HG03095 (cell line): Measurements from ENCODE around the gene CCDC40.

Source experiments
- ATAC-seq: cut with Tn5 transposase; IDR thresholded peaks from one replicate; pipeline ENCODE4 v1.9.1; 2021; ENCODE audit warnings: moderate library complexity; ENCODE audit not compliant: unreplicated experiment

The CCDC40 gene

DNA sequence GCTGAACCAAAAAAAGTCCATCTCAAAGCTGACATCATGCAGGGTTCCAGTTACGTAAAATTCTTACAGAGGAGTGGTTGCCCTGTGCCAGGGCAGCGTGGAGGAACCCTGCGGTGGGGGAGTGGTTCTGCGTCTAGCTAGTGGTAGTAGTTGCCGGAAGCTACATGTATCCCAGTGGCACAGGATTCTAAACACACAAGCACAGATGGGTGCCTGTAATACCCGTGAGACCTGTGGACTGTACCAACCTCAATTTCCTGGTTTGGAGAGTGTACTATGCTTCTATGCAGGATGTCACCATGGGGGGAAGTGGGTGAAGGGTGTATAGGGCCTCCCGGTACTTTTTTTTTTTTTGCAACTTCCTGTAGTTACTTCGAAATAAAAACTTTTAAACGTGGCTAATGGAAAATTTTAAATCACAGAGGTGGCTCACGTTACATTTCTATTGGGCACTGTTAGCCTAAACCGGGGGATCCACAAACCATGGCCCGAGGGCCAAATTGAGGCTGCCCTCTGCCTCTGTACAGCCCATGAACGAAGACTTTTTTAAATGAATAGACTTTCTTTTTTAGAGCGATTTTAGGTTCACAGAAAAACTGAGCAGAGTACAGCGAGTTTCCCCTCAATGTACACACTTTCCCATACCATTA lies 39.3 kb upstream of the CCDC40 start:
- no peak for ATAC-seq

DNA sequence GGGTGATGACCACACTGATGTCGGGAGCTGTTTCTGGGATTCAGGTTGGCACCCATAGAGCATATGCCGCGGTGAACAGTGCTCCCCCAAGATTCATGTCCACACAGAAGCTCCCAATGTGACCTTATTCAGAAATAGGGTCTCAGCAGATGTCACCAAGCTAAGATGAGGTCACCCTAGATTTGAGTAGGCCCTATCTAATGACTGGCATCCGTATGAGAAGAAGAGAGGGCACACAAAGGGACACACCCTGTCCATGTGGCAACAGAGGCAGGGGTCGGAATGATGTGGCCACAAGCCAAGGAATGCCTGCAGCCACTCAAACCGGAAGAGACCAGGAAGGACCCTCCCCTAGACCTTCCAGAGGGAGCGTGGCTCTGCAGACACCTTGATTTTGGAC lies 36.3 kb upstream of the CCDC40 start:
- no peak for ATAC-seq

DNA sequence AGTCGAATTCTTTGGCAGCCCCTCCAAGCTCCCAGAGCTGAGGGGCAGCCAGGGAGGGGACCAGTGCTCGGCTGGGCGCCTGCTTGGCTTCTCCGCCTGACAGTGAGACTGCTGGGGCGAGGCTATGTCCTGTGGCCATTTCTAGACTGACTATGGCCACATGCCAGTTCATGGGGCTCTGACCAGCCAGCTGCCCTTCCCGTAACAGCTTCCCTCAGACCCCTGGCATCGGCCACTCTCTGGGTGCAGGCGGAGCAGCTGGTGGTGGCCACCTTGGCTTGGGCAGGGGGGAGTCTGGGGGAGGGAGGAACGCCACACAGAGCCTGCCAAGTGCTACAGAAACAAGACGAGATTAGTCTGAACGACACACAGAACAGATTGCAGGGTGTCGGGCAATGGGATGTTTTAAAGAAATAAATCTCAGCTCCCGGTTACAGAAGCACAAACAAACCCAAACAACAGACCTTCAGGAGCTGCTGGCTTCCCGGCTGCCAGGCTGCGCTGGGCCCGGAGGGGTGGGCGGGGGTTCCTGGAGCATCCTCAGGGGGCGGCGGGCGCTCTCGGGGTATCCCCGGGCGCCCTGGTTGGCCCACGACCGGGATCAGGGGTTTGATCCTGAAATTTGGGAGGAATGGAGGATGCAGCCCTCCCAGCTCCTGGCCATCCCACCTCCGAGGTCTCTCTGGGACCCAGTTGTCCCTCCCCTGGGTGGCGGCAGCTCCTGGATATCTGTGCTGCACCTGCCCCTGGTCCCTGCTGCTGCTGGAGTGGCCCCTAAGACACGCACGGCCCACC lies 35.3 kb upstream of the CCDC40 start:
- ATAC-seq, result no peak

DNA sequence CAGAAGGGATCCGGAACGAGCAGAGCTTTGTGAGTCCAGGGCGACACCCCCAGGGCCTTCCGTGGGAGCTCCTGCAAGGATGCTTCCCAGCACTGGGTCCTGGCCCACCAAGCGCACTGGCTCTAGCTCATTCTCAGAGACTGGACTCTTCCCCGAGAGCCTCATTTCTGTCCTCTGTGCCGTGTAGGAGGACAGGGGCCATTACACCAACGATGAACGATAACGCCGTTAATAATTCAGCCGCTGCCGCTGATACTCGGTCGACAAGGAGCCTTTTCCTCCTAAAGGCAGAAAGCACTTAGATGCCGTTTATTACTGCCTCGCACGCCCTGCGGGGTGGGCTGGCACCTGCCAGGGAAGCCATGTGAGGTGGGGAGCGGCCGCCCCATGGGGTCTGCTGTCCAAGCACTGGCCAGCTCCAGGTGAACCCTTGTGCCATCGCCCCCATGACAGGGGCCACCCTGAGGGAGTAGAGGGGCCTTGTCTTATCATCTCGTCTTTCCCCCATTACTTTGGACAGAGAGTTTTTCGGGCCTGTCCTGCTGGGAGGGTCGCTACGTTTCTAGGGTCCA lies 34.3 kb upstream of the CCDC40 start:
- no peak for ATAC-seq

DNA sequence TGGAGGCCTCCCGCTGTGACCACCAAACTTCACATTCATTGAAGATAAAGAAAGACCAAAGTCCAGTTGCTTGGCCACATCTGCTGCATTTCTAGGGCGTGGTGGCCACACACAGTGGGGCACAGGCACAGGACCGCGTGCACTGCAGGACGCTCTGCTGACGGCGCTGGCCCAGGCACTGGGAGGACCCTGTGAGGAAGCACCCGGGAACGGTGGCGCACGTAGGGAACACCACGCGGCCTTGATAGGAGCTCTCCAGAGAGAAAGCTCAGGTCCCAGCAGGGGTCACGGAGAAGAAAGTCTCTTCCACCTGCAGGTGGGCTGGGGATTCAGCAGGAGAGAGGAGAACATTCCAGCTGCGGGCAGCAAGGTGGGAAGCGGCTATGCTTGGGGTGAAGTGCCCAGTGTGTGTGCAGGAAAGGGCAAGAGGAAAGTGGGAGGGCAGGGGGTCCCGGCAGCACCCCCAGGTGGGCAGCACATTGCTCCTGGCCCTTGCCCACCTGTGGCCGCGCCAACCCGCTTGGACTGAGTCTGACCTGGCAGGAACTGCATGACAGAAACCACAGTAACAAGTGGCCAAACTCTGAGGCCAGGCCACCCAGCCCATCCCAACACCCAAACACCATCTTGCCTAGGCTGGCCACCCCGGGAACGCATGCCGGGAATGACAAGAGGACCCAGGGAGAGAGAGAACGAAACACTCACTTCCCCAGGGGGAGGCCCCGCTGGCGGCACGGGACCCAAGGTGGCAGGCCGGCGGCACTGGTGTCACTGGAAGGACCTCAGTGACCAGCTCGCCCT lies 33.6 kb upstream of the CCDC40 start:
- ATAC-seq, result no peak

DNA sequence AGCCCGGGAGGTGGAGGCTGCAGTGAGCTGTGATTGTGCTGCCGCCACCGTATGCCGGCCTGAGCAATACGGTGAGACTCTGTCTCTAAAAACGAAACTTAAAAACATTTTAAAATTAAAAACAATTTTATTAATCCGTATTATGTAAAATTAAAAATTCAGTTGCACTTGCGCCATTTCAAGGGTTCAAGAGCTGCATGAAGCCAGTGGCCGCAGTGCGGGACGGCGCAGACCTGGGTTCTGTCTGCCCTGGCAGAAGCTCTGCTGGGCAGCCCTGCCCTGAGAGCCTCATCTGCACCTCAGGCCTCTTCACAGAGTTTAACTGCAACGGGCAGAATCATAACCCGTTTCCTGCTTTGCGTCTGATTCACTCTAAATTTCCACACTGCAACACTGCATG lies 32.5 kb upstream of the CCDC40 start:
- no peak for ATAC-seq

DNA sequence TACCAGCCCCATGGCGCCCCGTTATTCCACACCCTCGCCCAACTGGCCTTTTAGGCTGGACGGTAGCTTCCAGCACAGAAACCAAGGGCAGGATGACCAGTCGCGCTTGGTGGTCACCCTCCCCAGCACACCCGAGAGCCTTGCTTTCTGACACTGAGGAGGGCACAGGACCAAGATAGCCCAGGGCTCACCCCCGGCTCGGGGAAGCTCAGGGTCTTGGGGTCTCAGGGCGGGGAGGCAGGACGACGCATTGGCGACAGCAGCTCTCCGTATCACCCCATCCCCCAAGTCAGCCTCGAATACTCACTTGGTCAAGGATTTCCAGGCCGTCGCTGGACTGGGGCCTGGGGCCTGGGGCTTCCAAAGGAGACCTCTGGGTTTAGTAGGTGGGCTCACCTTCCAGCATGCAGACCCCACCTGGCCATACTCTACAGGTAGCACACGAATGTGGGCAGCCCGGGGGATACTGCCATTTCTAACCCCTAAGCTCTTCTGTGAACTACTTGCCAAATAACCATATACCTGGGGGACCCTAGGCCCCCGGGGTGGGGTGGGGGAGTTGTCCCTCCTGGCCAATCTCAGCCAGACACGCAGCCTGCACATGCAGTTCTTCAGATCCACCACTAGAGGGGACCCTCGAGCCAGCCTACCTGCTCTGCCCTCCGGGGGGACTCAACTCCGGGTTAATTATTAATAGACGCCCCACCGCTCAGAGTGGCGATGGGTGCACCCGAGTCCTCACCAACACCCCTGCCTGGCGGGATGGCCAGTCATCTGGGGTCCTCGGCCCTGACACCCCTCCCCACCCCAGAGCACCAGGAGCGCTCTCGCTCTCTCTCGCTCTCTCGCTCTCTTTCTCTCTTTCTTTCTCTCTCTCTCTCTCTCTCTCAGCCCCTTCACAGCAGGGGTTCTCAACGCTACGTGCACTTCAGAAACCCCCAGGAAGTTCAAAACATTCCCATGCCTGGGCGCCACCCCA lies 30.8 kb upstream of the CCDC40 start:
- ATAC-seq, result no peak

DNA sequence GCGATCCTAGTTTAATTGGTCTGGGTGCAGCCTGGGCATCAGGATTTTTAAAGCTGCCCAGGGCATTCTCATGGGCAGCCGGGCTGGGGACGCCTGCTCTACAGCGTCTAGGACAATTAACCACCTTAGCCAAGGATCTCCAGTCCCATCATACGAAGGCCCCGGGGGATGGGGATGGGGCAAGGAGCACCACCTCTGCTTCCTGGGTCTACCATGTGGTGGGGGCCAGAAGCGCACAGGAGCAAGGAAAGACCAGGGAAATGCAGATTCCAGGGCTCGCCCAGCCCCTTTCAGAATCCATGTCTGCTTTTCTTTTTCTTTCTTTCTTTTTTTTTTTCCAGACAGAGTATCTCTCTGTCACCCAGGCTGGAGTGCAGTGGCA lies 30.1 kb upstream of the CCDC40 start:
- ATAC-seq, result no peak

DNA sequence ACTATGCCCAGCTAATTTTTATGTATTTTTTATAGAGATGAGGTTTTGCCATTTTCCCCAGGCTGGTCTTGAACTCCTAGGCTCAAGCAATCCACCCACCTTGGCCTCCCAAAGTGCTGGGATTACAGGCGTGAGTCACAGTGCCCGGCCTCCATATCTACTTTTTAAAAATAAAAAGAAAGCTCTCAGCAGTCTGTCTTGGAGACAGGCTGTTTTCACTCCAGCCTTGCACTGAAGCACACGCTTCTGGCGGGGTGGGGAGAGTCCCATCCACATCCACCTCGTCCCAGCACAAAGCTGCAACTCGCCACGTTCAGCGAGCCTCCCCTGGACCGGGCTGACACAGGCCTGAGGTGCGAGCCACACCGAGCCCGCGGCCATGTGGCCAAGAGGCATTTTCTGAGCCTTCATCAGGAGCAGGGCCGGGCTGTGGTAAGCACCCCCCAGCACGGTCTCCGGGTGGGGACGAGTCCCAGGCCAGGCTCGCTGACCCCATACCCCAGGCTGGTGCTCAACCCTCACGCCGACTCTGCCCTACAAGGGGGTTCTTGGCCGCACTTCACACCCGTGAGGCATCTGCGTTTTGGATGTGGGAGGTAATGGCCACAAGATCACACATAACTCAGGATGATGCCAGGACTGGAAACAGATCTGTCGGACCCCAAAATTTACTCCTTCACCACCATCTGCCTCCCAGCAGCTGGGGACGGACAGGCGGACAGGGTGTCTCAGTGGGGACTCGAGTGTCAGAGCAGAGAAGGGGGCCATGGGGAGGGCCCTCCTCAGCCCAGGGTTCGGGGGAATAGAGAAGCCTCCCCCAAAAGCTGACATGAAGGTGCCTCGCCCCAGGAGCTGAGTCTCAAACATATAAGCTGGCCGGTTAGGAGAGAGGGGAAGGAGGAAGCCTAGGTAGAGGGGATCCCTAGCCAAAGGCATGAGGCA lies 29.4 kb upstream of the CCDC40 start:
- ATAC-seq, result no peak

DNA sequence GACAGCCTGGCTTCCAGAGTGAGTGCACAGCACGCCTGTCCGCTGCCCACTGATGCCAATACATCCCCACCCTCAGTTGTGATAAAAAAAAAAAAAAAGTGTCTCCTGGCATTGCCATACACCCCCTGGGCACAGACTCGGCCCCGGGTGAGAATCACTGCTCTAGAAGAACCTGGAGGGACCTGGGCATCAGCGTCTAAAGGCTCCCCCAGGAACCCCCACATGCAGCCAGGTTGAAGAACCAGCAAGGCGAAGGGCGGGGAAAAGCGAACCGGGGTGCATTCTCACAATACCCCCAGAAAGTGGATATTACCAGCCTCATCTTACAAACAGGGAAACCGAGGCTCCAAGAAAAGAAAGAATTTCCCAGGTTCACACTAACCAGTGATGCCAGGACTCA lies 28.5 kb upstream of the CCDC40 start:
- no peak for ATAC-seq

DNA sequence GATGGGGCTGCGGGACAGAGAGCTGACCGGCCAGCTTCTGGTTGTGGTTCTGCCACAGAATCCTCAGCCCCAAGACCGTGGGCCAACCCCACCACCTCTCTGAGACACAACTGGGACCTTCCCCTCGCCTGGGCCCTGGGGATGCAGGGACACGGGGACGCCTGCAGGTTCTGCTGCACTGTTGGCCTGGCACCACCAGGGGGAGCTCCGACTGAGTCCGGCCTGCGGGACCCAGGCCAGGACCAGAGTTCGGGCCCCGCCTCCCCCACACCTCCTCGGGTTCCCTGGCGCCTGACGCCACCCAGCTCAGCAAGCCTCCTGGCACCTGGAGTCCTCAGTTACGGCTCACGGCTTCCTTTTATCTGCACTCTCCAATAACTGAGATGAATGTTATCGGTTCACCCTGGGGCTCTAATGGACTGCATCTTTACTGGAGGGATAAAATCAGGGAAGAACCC lies 28.0 kb upstream of the CCDC40 start:
- ATAC-seq, result no peak

DNA sequence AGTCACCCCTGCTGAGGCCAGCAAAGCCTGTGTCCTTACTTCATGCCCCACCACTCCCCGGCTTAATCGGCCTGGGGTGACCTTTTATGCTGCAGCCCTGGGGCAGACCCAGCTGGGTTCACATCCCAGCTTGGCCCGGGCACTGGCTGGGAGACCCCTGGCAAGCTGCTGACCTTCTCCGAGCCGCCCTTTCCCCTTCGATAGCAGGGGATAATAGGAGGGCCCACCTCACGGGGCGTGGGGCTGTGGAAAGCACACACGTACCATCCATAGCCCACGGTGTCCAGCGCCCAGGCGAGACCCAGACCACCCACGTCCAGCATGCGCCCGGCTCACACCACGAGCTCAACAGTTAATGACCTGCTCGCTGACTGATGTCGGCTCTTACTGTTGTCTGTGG lies 27.6 kb upstream of the CCDC40 start:
- ATAC-seq, result no peak

DNA sequence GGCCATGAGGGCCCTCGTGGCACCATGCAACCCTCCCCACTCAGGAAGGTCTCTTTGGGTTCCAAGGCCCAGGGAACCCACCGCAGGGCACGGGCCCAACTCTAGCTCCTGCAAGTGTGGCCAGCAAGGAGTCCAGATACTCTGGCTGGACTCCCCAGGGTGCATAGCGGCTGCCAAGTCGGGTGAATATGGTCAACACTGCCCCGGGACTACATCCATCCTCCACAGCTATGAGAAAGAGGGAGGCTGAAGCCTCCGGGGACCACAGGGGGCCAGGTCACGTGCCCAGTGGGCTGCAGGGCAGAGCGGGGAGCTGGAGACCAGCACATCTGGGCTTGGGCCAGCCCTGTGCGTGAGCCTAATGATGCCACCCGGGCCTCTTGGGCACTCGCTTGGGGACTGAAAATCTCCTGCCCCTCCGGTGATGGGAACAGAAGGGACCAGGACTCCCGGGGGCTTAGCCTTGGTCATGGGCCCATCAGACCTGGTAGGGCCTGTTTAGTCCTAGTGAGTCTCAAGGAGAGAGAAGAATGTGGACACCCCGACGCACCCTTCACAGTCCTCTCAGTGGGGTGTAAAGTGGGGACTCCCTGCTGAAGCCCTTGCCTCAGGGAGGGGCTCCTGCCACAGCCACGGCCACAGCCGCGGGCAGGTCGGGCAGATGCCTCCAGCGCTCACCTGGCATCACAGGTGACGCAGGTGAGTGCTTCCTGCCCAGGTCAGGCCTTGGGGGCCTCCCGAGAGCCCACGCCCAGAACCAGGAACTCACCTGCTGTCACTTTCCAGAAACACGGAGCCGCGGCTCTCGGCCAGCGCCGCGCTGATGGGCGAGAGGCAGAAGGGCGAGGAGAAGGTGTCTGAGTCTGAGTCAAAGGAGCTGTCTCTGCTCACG lies 26.8 kb upstream of the CCDC40 start:
- ATAC-seq, result no peak

DNA sequence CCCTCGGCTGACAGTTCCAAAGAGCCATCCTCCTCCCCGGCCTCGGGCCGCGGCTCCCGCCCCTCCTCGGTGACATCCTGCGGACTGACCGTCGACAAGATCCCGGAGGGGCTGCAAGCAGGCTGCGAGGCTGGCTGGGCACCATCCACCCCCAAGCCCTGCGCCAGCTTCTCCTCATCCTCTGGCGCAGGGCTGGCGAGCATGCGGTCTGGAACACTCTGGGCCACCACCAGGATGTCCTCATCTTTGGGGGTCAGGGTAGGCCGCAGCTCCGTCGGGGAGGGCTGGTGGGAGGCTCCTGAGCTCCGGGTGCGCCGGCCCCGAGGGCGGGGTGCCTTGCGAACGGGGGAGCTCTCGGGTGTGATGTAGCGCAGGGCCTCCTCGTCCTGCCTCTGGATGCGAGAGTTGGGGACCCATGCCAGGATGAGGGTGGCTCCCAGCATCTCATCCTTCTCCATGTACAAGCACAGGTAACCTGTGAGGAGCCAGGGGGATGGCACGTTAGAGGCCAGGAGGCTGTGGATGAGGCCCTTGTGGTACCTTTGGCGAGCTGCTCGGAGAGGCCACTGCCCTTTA lies 26.1 kb upstream of the CCDC40 start:
- ATAC-seq, result no peak

DNA sequence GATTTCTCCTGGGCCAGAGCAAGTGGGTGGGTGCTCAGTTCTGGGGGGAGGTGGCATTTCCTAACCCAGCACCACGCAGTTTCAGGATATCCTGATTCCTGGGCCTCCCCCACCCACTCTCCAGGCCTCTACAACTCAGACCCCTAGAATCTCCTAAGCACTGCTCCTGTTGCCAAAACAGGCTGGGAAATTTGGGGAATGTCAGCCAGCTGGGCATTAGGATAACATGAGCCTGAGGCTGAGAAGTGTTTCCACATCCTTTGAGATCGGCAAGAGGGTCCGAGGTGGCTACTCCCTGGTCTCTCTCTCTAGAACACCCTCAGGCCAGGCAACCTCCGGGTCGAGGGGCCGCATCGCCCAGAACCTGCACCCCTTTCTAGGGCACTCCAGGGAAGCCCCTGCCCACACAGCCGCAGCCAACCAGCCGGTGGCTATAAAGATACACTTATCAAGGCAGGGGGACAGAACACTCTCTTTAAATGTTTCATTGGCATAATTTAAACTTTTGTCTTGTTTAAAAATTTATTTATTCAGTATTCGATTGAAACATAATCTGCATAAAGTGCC lies 24.4 kb upstream of the CCDC40 start:
- ATAC-seq, result no peak

DNA sequence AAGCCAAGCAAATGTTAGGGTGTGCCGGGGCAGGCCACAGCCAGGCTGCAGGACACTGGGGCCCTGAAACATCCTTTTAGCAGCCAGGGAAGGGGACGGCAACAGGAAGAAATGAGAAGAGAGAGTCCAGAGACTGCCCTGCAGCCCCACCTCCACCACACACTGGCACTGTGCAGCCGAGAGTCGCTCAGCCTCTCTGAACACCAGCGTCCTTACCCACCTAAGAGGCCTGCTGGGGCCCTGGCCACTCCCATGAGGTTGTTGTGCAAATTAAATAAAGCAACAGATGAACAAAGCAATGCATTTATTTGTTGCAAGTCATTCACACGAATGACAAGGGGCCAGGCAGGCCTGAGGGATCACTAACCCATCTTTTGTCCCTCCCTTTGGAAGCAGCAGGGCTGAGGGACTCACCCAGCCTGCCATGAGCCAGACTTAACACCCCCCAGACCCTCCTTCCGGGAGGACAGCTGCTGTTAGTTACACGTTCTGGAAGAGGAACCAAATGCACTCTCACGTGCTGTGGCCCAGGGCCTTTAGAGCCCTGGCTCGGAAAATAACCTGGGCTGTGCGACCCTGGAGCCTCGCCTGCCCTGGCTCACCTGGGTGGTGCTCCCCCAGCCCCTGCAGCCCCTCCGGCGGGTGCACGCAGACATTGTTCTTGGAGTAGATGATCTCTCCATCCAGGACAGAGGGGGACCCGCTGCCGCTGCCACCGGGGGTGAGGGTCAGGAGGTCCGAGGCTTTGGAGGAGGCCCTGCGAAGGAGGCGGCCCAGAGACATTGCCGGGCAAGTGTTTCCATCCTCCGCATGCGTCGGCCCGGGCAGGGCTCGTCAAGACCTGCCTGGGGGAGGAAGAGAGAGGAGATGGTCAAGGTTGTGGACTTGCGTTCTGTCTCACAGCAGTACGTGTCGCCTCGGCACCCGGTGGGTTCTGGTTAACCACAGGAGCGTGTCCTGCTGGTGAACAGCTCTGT lies 23.4 kb upstream of the CCDC40 start:
- no peak for ATAC-seq
